HG02938 (cell line): ENCODE data around the gene CLSTN3.
"Not testable (repeated sequence)": the region's sequence is repeated elsewhere in the genome, so short reads cannot be mapped to it uniquely, and the experiment has no call there.

Experiments used
- ATAC-seq: cut with Tn5 transposase; IDR thresholded peaks from one replicate; pipeline ENCODE4 v1.9.1; 2021; ENCODE audit warnings: mild to moderate bottlenecking, moderate library complexity; ENCODE audit not compliant: unreplicated experiment

The CLSTN3 gene

GRCh38 chr12:7103837-7104584, 26.2 kb upstream of the CLSTN3 start:
- ATAC-seq: no peak

- ATAC-seq: no peak
These were observed 24.1 kb upstream of the CLSTN3 start for GRCh38 chr12:7106082-7106481.

- not testable (repeated sequence) for ATAC-seq
These were observed 23.0 kb upstream of the CLSTN3 start for GRCh38 chr12:7107181-7107580.

- ATAC-seq: no peak
These were observed 22.6 kb upstream of the CLSTN3 start for GRCh38 chr12:7107636-7108002.

- peak; percentile 83 for ATAC-seq
These were observed 22.0 kb upstream of the CLSTN3 start for GRCh38 chr12:7108003-7108795.

- peak; percentile 10 for ATAC-seq
These were observed 21.2 kb upstream of the CLSTN3 start, which contains the start of gene C1RL for GRCh38 chr12:7108796-7109571. C1RL (minus strand) TSS chr12:7109214; CDS start chr12:7109180, 34 bp downstream.

GRCh38 chr12:7109572-7109920, 20.6 kb upstream of the CLSTN3 start:
- ATAC-seq: no peak

GRCh38 chr12:7110661-7111060, 19.5 kb upstream of the CLSTN3 start:
- no peak for ATAC-seq

GRCh38 chr12:7112041-7112440, 18.1 kb upstream of the CLSTN3 start:
- ATAC-seq: no peak

GRCh38 chr12:7113389-7113871, 16.7 kb upstream of the CLSTN3 start:
- no peak for ATAC-seq

GRCh38 chr12:7114008-7114407, 16.2 kb upstream of the CLSTN3 start:
- ATAC-seq: no peak

- ATAC-seq: no peak
These were observed 15.3 kb upstream of the CLSTN3 start for GRCh38 chr12:7114851-7115250.

GRCh38 chr12:7116196-7116595, 14.0 kb upstream of the CLSTN3 start:
- no peak for ATAC-seq

GRCh38 chr12:7116916-7117315, 13.3 kb upstream of the CLSTN3 start:
- no peak for ATAC-seq

- ATAC-seq: no peak
These were observed 12.5 kb upstream of the CLSTN3 start for GRCh38 chr12:7117670-7118069.

GRCh38 chr12:7118881-7119280, 11.3 kb upstream of the CLSTN3 start:
- ATAC-seq: no peak

GRCh38 chr12:7120166-7120565, 10.0 kb upstream of the CLSTN3 start:
- no peak for ATAC-seq

- no peak for ATAC-seq
These were observed 8.8 kb upstream of the CLSTN3 start for GRCh38 chr12:7121324-7121723.

- ATAC-seq: no peak
These were observed 7.1 kb upstream of the CLSTN3 start for GRCh38 chr12:7122811-7123769.

- ATAC-seq: no peak
These were observed 6.2 kb upstream of the CLSTN3 start for GRCh38 chr12:7123806-7124522.
